ENCODE results near the gene SBF2.
"Not testable (repeated sequence)": the region's sequence is repeated elsewhere in the genome, so short reads cannot be mapped to it uniquely, and the experiment has no call there.

Gene SBF2

GRCh38 chr11:10108915-10109680, 184.9 kb downstream of the SBF2 start:
- no peak for DNase-seq

- DNase-seq, result no peak
Observed at GRCh38 chr11:10107497-10107896, 186.5 kb downstream of the SBF2 start.

- no peak for DNase-seq
Observed at GRCh38 chr11:10097615-10098014, 196.4 kb downstream of the SBF2 start.

GRCh38 chr11:10096987-10097386, 197.0 kb downstream of the SBF2 start:
- DNase-seq, result no peak

GRCh38 chr11:10095412-10096208, 198.4 kb downstream of the SBF2 start:
- DNase-seq, result no peak

GRCh38 chr11:10092426-10092825, 201.6 kb downstream of the SBF2 start:
- no peak for DNase-seq

- DNase-seq, result no peak
Observed at GRCh38 chr11:10091314-10092045, 202.5 kb downstream of the SBF2 start.

GRCh38 chr11:10087923-10088225, 206.1 kb downstream of the SBF2 start:
- DNase-seq, result not testable (repeated sequence)

GRCh38 chr11:10087186-10087922, 206.7 kb downstream of the SBF2 start:
- DNase-seq, result no peak

- DNase-seq, result no peak
Observed at GRCh38 chr11:10080138-10080537, 213.9 kb downstream of the SBF2 start.

- DNase-seq, result no peak
Observed at GRCh38 chr11:10076458-10077141, 217.4 kb downstream of the SBF2 start.

GRCh38 chr11:10075141-10075540, 218.9 kb downstream of the SBF2 start:
- no peak for DNase-seq

GRCh38 chr11:10072841-10073240, 221.2 kb downstream of the SBF2 start:
- no peak for DNase-seq

GRCh38 chr11:10072142-10072541, 221.9 kb downstream of the SBF2 start:
- DNase-seq, result no peak

GRCh38 chr11:10067629-10068300, 226.3 kb downstream of the SBF2 start:
- DNase-seq, result no peak

GRCh38 chr11:10066441-10066840, 227.6 kb downstream of the SBF2 start:
- DNase-seq, result no peak

- DNase-seq, result no peak
Observed at GRCh38 chr11:10064828-10065227, 229.2 kb downstream of the SBF2 start.

- no peak for DNase-seq
Observed at GRCh38 chr11:10058356-10058755, 235.7 kb downstream of the SBF2 start.

GRCh38 chr11:10051868-10052586, 242.0 kb downstream of the SBF2 start:
- DNase-seq, result no peak

GRCh38 chr11:10050561-10050960, 243.5 kb downstream of the SBF2 start:
- DNase-seq, result no peak

GRCh38 chr11:10049756-10050155, 244.3 kb downstream of the SBF2 start:
- no peak for DNase-seq
